Measurements from ENCODE around the gene GPC6.

GRCh38 chr13:94205896-94206295 lies 979.3 kb downstream of the GPC6 start:
- no peak for TF ChIP-seq SP1 (IDR thresholded peaks at IDR 0.05)
- no peak for TF ChIP-seq ARNT (IDR thresholded peaks at IDR 0.05)
- TF ChIP-seq PKNOX1 (IDR thresholded peaks at IDR 0.05), result no peak
- no peak for TF ChIP-seq HDGF (IDR thresholded peaks at IDR 0.05; ENCODE audit: borderline replicate concordance)
- no peak for TF ChIP-seq L3MBTL2 (conservative IDR thresholded peaks at IDR 0.05)
- no peak for TF ChIP-seq ZNF384 (IDR thresholded peaks at IDR 0.05)
- TF ChIP-seq FOXK2 (IDR thresholded peaks at IDR 0.05), result no peak
- no peak for TF ChIP-seq FOXM1 (IDR thresholded peaks at IDR 0.05; ENCODE audit: borderline replicate concordance)
- no peak for TF ChIP-seq CTBP1 (IDR thresholded peaks at IDR 0.05; ENCODE audit: borderline replicate concordance)
- no peak for TF ChIP-seq BHLHE40 (IDR thresholded peaks at IDR 0.05; ENCODE audit: borderline replicate concordance)
- TF ChIP-seq NFRKB (IDR thresholded peaks at IDR 0.05), result no peak
- TF ChIP-seq TARDBP (IDR thresholded peaks at IDR 0.05), result no peak
- no peak for TF ChIP-seq FOXA1 (IDR thresholded peaks at IDR 0.05)
- no peak for TF ChIP-seq SUZ12 (IDR thresholded peaks at IDR 0.05)
